Lower lobe of right lung (tissue), 2 donors: ENCODE data around the gene PCCB. TPM values are rescaled to one million over a fixed set of nuclear protein-coding genes. Genes with fewer than 3 reads are reported as not detected.
"Not testable (repeated sequence)": the region's sequence is repeated elsewhere in the genome, so short reads cannot be mapped to it uniquely, and the experiment has no call there.

Experiments used
- ATAC-seq, 2 donors: fragments of 200-7000 bp; cut with Tn5 transposase; one replicate each; pipeline ENCODE4 v1.9.1; 2020 to 2022; ENCODE audit warnings: mild to moderate bottlenecking in 2 of 2, moderate library complexity in 2 of 2
- DNase-seq: peaks from one replicate; pipeline ENCODE4 v3.0.0-alpha.2; 2020
- H3K27ac ChIP-seq: fragments of 200-600 bp; one replicate; pipeline ENCODE4 v1.8.0; 2022
- H3K27me3 ChIP-seq: fragments of 200-600 bp; one replicate; pipeline ENCODE4 v1.8.0; 2022; ENCODE audit warnings: low read depth
- H3K36me3 ChIP-seq: fragments of 200-600 bp; one replicate; pipeline ENCODE4 v1.8.0; 2022; ENCODE audit warnings: mild to moderate bottlenecking
- H3K4me1 ChIP-seq: fragments of 200-600 bp; one replicate; pipeline ENCODE4 v1.8.0; 2022
- H3K4me3 ChIP-seq: fragments of 200-600 bp; one replicate; pipeline ENCODE4 v1.8.0; 2022; ENCODE audit warnings: mild to moderate bottlenecking
- H3K9me3 ChIP-seq: fragments of 200-600 bp; one replicate; pipeline ENCODE4 v1.8.0; 2022
- CTCF ChIP-seq: fragments of 200-600 bp; IDR thresholded peaks from one replicate; pipeline ENCODE4 v1.8.0; 2022; ENCODE audit warnings: antibody characterized with exemption, mild to moderate bottlenecking
- intact Hi-C: fragments of 100-400 bp; cut with DNase I; formaldehyde crosslinking; loops from one replicate; pipeline ENCODE4 v1.11.0; 2022
- total RNA-seq: library from RNA; stranded (reverse); fragmentation: NEBNext Ultra II Directional; extraction: Animal tissue kit (Norgen Biotek cat#: 25700); gene quantifications from one replicate; pipeline ENCODE4 v1.2.1, GENCODE V29; 2021
- donor health status: DM: no; HTN: yes; CAD: no; lungs with severe emphysema.

The PCCB gene
- total RNA-seq, 1 donor from 2014 or later = 28.8 TPM

- intact Hi-C loops = no loop called here
- DNase-seq = no peak
- peak; percentile 9 for TF ChIP-seq CTCF
- Histone ChIP-seq H3K4me3 (no peak overlapping the region), H3K9me3 (no peaks in the 10 kb centered on the region), H3K27me3 (no peaks in the 10 kb centered on the region), H3K4me1 (peaks cover 4% of the 10 kb centered on the region), H3K27ac (no peak overlapping the region), H3K36me3 (peaks cover 19% of the 10 kb centered on the region)
- no peak for ATAC-seq
Observed at GRCh38 chr3:136351905-136352304, 101.8 kb downstream of the PCCB start.

- no peak for TF ChIP-seq CTCF
- no peak overlapping the region for H3K27ac ChIP-seq
- intact Hi-C loops = no loop called here
- peaks cover 4% of the 10 kb centered on the region for H3K4me1 ChIP-seq
- DNase-seq = no peak
- ATAC-seq = no peak
- no peaks in the 10 kb centered on the region for H3K27me3 ChIP-seq
- peaks cover 23% of the 10 kb centered on the region for H3K36me3 ChIP-seq
- no peaks in the 10 kb centered on the region for H3K9me3 ChIP-seq
- H3K4me3 ChIP-seq = no peak overlapping the region
Observed at GRCh38 chr3:136353461-136353860, 103.3 kb downstream of the PCCB start.

GRCh38 chr3:136366289-136366688, 116.1 kb downstream of the PCCB start:
- Histone ChIP-seq H3K4me3 (no peak overlapping the region), H3K27me3 (no peaks in the 10 kb centered on the region), H3K27ac (no peak overlapping the region), H3K36me3 (peaks cover 18% of the 10 kb centered on the region), H3K9me3 (no peaks in the 10 kb centered on the region), H3K4me1 (no peaks in the 10 kb centered on the region)
- TF ChIP-seq CTCF = no peak
- no peak for DNase-seq
- intact Hi-C loops = no loop called here
- ATAC-seq = no peak

- H3K4me3 ChIP-seq, intact Hi-C loops, H3K9me3 ChIP-seq, H3K27ac ChIP-seq, DNase-seq, H3K27me3 ChIP-seq, ATAC-seq, H3K4me1 ChIP-seq: not testable (repeated sequence)
- H3K36me3 ChIP-seq = peaks cover 14% of the 10 kb centered on the region
Observed at GRCh38 chr3:136375800-136376199, 125.7 kb downstream of the PCCB start.

- no peaks in the 10 kb centered on the region for H3K4me1 ChIP-seq
- H3K4me3 ChIP-seq = no peak overlapping the region
- H3K27me3 ChIP-seq = no peaks in the 10 kb centered on the region
- H3K36me3 ChIP-seq = peaks cover 14% of the 10 kb centered on the region
- intact Hi-C loops = no loop called here
- DNase-seq = no peak
- TF ChIP-seq CTCF = no peak
- H3K27ac ChIP-seq = no peak overlapping the region
- no peak for ATAC-seq
- no peaks in the 10 kb centered on the region for H3K9me3 ChIP-seq
Observed at GRCh38 chr3:136377508-136377907, 127.4 kb downstream of the PCCB start.

GRCh38 chr3:136378011-136378410, 127.9 kb downstream of the PCCB start:
- intact Hi-C loops = no loop called here
- no peaks in the 10 kb centered on the region for H3K9me3 ChIP-seq
- H3K36me3 ChIP-seq = peaks cover 14% of the 10 kb centered on the region
- ATAC-seq (no peak), DNase-seq (no peak)
- no peak overlapping the region for H3K4me3 ChIP-seq
- H3K27ac ChIP-seq = no peak overlapping the region
- TF ChIP-seq CTCF = no peak
- no peaks in the 10 kb centered on the region for H3K4me1 ChIP-seq
- H3K27me3 ChIP-seq = no peaks in the 10 kb centered on the region

Other genes with a start within 250 kb of the PCCB start
- 36.9 TPM for gene MSL2, start 54.0 kb upstream of the PCCB start, total RNA-seq